ENCODE data around the gene STXBP3. TPM values are rescaled to one million over a fixed set of nuclear protein-coding genes. Genes with fewer than 3 reads are reported as not detected.

Gene STXBP3
- total and polyA plus RNA-seq, 2 of the 13 experiments (the other 11 are each of a cell fraction or from before 2014, with no cell fraction given), result 13.0 to 20.8 TPM

- no peak for TF ChIP-seq ZBED4 (CRISPR knock-in tag; IDR thresholded peaks at IDR 0.05; ENCODE audit: borderline replicate concordance)
- no peak for TF ChIP-seq KAT8 (CRISPR knock-in tag; IDR thresholded peaks at IDR 0.05)
- 0 out of 2 replicates have a peak, but pooled peaks have one; percentile 5 for TF ChIP-seq SAP130 (CRISPR knock-in tag; IDR thresholded peaks at IDR 0.05; ENCODE audit: low read depth)
These were observed 83.9 kb downstream of the STXBP3 start (continued) for GRCh38 chr1:108830119-108831008.

- no peaks in the 10 kb centered on the region for H3K36me3 ChIP-seq (replicated peaks in 1 of 2; ENCODE audit: control insufficient read depth in 1 of 2, insufficient read depth in 2 of 2, low read length in 2 of 2)
- no peaks in the 10 kb centered on the region for H3K9me3 ChIP-seq (ENCODE audit: low read length)
- in situ Hi-C loops (cut with HindIII; ENCODE audit: extremely low pct_ligation_motif_present, low pct_unique_long_range_greater_than_20kb), result loop anchor here (5.0 kb wide), 1 partner anchor 61 kb away; no protein-coding TSS in a partner anchor
- ChIA-PET CTCF (ENCODE audit: low intra/inter-chr PET ratio, low total read pairs) (no interaction called here), POLR2A (no interaction called here)
- ATAC-seq, result no peak
- H3K9ac ChIP-seq (ENCODE audit: insufficient read depth, low read depth, low read length), result no peak overlapping the region
- no peak overlapping the region for H3K27ac ChIP-seq (ENCODE audit: extremely low read length, insufficient read depth, low read length)
- no peak for DNase-seq (ENCODE audit: low spot score)
- H3K27me3 ChIP-seq (ENCODE audit: control insufficient read depth in 1 of 2, insufficient read depth in 2 of 2, low read length in 2 of 2), result peaks cover 2 to 6% of the 10 kb centered on the region in 2 experiments; a peak in 1 of 5 replicates
- FAIRE-seq, result no peak
- BruUV-seq (replicated peaks), result no TSS peak
- no peak overlapping the region for H3K4me3 ChIP-seq (replicated peaks in 1 of 3; ENCODE audit: insufficient read depth in 1 of 3, low read depth in 2 of 3, low read length in 3 of 3)
- no peaks in the 10 kb centered on the region for H3K79me2 ChIP-seq (ENCODE audit: insufficient read depth, low read length)
- H3K4me1 ChIP-seq (ENCODE audit: insufficient read depth, low read length), result peaks cover 35% of the 10 kb centered on the region
- TF ChIP-seq PPARG (CRISPR knock-in tag; conservative IDR thresholded peaks at IDR 0.05) (0 out of 2 replicates have a peak, but pooled peaks have one; percentile 46), SAP130 (CRISPR knock-in tag; IDR thresholded peaks at IDR 0.05; ENCODE audit: low read depth) (0 out of 2 replicates have a peak, but pooled peaks have one; percentile 3), ZNF792 (CRISPR knock-in tag; IDR thresholded peaks at IDR 0.05) (no peak), ZNF281 (CRISPR knock-in tag; IDR thresholded peaks at IDR 0.05; ENCODE audit: borderline replicate concordance) (no peak)
- H4K20me1 ChIP-seq (ENCODE audit: insufficient read depth, low read length), result no peaks in the 10 kb centered on the region
- H3K4me2 ChIP-seq (ENCODE audit: low read depth, low read length), result no peak overlapping the region
- 0% methylated on average over 2 of the region's 2 CpGs for WGBS (ENCODE audit: low lambda C conversion rate)
- intact Hi-C loops (cut with micrococcal nuclease; ENCODE audit: unreplicated experiment), result no loop called here
- no peak overlapping the region for H2AFZ ChIP-seq (ENCODE audit: low read length)
These were observed 84.8 kb downstream of the STXBP3 start for GRCh38 chr1:108831225-108831624.
